ENCODE data around the gene RLF.

The RLF gene

DNA sequence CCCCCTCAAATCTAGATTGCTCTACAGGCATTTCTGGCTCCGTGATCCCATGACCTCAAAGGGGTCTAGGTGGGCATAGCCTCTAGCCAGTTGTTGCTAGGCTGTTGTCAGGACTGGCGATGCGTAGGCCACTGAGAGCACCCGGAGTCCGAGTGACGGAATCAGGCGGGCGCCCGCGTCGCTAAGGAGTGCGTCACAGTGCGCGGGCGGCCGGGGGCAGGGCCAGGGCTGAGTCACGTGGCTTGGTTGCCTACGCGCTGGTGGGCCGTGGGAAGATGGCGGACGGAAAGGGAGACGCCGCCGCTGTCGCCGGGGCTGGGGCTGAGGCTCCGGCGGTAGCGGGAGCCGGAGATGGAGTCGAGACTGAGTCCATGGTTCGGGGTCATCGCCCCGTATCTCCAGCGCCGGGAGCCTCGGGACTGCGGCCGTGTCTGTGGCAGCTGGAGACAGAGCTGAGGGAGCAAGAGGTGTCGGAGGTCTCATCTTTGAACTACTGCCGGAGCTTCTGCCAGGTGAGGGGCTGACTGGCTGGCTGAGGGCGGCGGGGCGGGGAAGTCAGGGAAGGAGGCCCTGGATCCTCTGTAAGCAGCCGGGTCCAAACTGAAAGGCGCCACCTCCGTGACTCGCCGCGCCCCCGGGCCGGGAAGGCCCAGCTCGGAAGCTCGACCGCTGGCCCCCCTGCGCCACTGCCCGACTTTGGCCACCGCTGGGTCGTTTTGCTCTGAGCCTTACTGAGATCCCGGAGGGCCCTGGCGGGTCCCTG lies at the start of gene RLF:
Gene RLF, plus strand, starts transcription at position 263 of the 763 bp plus-strand sequence. Its CDS starts 13 bp downstream, at position 276.
- DNase-seq (ENCODE audit: low read depth in 1 of 2, low spot score in 1 of 2): peak; percentile 88 to 95

- no peak for DNase-seq (ENCODE audit: low read depth in 1 of 2, low spot score in 1 of 2)
Observed at GRCh38 chr1:40114400-40114799, 46.8 kb upstream of the RLF start.

GRCh38 chr1:40120128-40120527 lies 41.1 kb upstream of the RLF start:
- no peak for DNase-seq (ENCODE audit: low read depth in 1 of 2, low spot score in 1 of 2)

GRCh38 chr1:40122855-40123254 lies 38.3 kb upstream of the RLF start:
- DNase-seq (ENCODE audit: low read depth in 1 of 2, low spot score in 1 of 2): no peak

GRCh38 chr1:40130892-40131291 lies 30.3 kb upstream of the RLF start:
- no peak for DNase-seq (ENCODE audit: low read depth in 1 of 2, low spot score in 1 of 2)

- no peak for DNase-seq (ENCODE audit: low read depth in 1 of 2, low spot score in 1 of 2)
Observed at GRCh38 chr1:40132383-40133311, 28.5 kb upstream of the RLF start.

- DNase-seq (ENCODE audit: low read depth in 1 of 2, low spot score in 1 of 2): no peak
Observed at GRCh38 chr1:40133312-40133665, 27.9 kb upstream of the RLF start.

DNA sequence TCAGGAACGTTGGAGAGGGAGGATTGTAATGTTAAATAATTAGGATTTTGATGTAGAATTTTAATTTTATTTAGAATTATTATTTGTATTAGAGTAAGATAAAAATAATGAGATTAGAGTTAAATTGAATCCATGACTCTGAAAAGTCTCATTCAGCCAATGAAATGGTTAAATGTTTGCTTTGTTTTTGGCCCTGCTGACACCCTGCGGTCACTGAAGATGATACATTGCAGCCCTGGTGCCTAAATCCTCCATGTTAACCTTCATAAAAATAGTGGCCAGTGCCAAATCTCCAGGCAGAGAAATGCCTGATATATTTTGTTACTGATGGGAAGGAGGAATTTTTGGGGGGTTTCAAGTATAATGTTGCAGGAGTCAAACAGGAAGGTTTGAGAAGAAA lies 27.3 kb upstream of the RLF start:
- no peak for DNase-seq (ENCODE audit: low read depth in 1 of 2, low spot score in 1 of 2)

DNA sequence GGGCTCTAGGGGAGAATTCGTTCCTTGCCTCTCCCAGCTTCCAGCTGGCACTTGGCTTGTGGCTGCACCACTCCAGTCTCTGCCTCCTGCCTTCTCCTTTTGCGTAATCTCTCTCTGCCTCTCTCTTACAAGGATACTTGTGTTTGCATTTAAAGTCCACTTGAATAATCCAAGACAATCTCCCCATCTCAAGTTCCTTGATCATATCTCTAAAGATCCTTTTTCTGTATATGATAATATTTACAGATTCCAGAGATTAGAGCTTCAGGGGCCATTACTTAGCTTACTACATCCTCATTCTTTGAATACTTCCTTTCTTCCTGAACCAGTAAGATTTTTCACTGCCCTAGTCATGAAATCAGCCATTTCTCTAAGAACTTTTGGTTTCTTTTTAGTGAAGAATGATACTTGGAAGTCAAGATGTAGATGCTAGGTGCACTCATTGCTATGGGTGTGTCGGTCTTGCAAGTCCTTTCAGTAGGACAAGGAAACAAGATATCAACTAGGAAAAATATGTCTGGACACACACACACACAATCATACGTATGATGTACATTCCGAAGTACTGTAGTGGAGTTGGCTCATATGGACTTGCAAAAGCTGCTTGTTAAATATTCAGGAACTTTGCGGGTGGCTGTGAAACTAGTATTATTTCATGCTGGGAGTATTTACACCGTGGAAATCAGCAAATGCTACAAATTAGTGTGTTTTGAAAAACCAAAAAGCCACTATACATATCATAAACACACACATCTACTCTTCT lies 20.8 kb upstream of the RLF start:
- DNase-seq (ENCODE audit: low read depth in 1 of 2, low spot score in 1 of 2): no peak

GRCh38 chr1:40141878-40142535 lies 19.2 kb upstream of the RLF start:
- DNase-seq (ENCODE audit: low read depth in 1 of 2, low spot score in 1 of 2): no peak

DNA sequence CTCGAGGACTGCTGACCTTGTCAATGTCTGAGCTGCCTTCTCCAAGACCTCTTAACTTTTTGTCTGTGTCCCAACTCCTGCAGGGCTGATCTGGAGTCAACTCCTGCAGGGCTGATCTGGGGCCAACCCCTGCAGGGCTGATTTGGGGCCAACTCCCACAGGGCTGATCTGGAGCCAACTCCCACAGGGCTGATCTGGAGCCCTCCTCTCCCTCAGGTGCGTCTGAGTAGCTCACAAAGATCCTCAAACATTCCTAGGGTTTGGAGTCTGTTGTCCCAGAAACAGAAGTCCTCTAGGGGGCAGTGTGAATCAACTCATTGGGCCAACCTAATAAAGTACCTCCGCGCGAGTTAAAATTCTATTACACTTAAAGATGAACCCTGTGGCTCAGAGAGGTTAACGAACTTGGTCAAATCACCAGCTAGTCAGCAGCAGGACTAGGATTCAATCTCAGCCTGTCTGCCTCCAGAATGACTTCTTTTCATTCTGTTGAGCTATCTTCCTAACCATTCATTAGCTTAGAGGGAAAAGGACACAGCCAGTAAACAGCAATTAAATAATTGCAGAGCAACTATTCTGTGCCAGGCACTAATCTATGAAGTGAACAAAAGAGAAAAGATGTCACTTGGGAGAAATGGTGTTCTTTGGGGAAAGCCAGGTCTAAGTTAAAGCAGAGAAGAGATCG lies 17.2 kb upstream of the RLF start:
- DNase-seq (ENCODE audit: low read depth in 1 of 2, low spot score in 1 of 2): peak in 1 of 2 donors; percentile 12

DNA sequence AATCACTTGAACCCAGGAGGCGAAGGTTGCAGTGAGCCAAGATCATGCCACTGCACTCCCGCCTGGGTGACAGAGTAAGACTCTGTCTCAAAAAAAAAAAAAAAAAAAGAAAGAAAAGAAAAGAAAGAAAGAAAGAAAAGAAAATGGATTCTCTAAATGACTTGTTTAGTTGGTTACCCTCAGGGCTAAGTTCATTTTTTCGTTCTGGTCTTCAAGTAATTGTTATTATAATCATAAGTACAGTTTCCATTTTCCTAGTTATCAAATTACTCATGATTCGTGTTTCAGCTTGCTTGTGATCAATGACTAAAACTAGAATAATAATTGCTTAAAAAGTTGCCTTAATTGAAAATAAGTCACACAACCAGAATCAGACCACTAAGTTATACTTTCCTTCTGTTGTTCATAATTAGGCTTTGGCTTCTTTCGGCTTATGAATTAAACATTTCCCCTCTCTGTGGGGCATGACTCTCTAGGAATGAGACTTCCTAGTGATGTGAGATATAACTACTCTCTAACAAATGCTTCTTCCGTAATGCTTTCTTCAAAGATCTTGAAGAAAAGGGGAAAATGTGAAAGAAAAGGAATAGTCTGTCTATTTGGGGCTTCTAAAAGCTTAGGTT lies 9.6 kb upstream of the RLF start:
- no peak for DNase-seq (ENCODE audit: low read depth in 1 of 2, low spot score in 1 of 2)

- no peak for DNase-seq (ENCODE audit: low read depth in 1 of 2, low spot score in 1 of 2)
Observed at GRCh38 chr1:40153073-40153770, 8.0 kb upstream of the RLF start.

DNA sequence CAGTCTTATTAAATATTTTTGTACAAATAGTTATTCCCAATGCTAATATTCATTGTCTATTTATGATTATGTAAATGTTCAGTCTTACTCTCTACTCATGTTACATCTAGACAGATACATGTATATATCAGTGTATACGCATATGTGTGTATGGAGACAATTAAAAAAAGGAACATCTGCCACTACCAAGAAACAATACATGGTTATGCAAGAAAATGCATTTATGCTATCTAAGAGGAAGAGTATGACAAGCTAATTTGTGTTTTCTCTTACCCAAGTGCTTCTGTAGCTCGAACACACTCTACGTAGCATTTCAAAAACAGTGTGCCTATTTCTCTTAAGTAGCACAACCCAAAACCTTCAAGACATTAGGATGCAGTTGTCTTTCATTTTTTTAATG lies 6.1 kb upstream of the RLF start:
- no peak for DNase-seq (ENCODE audit: low read depth in 1 of 2, low spot score in 1 of 2)

- no peak for DNase-seq (ENCODE audit: low read depth in 1 of 2, low spot score in 1 of 2)
Observed at GRCh38 chr1:40155910-40156309, 5.3 kb upstream of the RLF start.

GRCh38 chr1:40160806-40161124 lies 422 bp upstream of the RLF start:
- no peak for DNase-seq (ENCODE audit: low read depth in 1 of 2, low spot score in 1 of 2)

DNA sequence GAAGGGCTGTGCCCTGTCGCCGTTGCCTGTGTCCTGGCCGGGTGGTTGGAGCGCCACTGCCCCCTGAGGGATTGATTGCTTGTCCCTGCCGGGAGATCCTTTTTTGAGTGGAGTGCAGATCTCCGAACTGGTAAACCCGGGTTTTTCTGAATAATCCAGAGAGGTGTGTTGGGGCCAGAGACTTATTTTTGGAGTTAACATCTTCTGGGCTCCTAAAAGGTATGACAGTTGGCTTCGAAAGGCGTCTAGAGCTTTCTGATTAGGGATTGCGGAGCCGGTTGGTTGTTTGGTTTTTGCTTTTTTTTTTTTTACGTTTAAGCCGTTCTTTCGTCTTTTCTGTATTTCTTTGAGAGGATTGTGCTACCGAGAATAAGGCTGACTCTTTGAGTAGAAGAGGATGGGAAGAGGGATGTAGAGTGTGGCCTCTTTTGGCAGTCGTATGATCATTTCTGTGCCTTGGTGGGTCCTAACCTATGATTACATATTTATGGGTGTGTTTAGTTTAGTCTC lies 756 bp downstream of the RLF start:
- DNase-seq (ENCODE audit: low read depth in 1 of 2, low spot score in 1 of 2): no peak

DNA sequence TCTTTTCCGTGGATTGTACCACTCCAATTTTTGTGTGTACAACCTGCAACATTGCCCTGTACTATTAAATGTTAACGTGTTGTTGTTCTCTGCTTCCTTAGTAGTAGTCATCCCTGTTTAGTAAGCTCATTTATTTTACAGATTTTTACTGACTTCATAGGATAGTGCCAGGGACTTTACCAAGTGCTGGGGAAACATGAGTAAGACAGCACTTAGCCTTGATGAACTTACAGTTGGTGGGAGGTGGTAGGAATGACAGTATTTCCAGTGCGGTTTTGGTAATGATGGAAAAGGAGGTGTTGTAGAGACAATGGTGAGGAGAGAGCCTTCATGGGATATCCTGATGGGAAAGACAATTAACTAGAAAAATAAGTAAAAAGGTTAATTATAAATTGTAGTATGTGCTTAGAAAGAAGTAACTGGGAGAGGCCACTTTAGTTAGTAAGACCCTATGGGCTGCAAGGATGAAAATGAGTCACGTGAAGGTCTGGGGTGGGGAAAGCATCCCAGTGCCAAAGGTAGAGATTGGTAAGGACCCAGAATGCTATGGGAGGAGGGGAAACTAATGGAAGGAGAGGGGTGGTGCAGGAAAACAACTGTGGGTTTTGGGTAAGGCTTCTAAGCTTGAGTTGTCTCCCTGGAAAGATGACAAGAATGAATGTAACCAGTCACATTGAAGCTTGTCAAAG lies 1.7 kb downstream of the RLF start:
- no peak for DNase-seq (ENCODE audit: low read depth in 1 of 2, low spot score in 1 of 2)

DNA sequence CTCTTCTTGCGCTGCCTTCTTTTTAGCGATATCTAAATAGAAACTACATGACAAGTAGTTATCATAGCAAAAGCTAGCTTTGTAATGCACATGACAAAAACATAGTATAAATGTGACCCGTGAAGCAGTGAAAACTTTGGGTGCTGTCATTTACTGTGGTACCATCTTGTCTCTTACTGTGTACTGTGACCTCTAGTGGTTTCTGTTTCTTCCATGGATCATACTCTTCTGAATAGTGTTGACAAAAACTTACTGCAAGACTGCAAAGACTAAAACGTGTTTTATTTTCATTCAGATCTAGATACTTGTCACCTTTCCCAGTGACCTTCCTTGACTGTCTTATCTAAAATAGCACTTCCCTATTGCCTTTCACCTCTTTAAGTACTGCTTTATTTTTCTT lies 6.1 kb downstream of the RLF start:
- no peak for DNase-seq (ENCODE audit: low read depth in 1 of 2, low spot score in 1 of 2)

Measured in stimulated activated CD4-positive, alpha-beta T cell treated with anti-CD3 and anti-CD28 coated beads, Interleukin-15, amount 100 ng/mL, for 1 hour (primary cell).